Cerebellar cortex (tissue), 1 donor: ENCODE data around the gene SBF2.

Experiments
- DNase-seq: peaks from one replicate; pipeline ENCODE4 v3.0.0-alpha.2; 2015; ENCODE audit warnings: low spot score

SBF2 gene

GRCh38 chr11:9774109-9774508, 519.9 kb downstream of the SBF2 start:
- DNase-seq, result no peak

- DNase-seq, result no peak
Measured at GRCh38 chr11:9773524-9773923, 520.5 kb downstream of the SBF2 start.

- DNase-seq, result no peak
Measured at GRCh38 chr11:9772218-9772617, 521.8 kb downstream of the SBF2 start.

GRCh38 chr11:9771071-9771511, 522.9 kb downstream of the SBF2 start:
- no peak for DNase-seq

- no peak for DNase-seq
Measured at GRCh38 chr11:9769621-9770020, 524.4 kb downstream of the SBF2 start.

- DNase-seq, result peak; percentile 87
Measured at GRCh38 chr11:9765320-9766101, 528.5 kb downstream of the SBF2 start.

GRCh38 chr11:9763301-9763700, 530.7 kb downstream of the SBF2 start:
- no peak for DNase-seq

- peak; percentile 91 for DNase-seq
Measured at GRCh38 chr11:9762531-9762930, 531.5 kb downstream of the SBF2 start.

GRCh38 chr11:9761441-9761945, 532.5 kb downstream of the SBF2 start:
- DNase-seq, result no peak

- peak; percentile 76 for DNase-seq
Measured at GRCh38 chr11:9760193-9760575, 533.8 kb downstream of the SBF2 start.

GRCh38 chr11:9759519-9760192, 534.4 kb downstream of the SBF2 start:
- DNase-seq, result peak; percentile 84

GRCh38 chr11:9758637-9759518, 535.1 kb downstream of the SBF2 start:
- peak; percentile 67 for DNase-seq

GRCh38 chr11:9757809-9758636, 536.0 kb downstream of the SBF2 start:
- DNase-seq, result peak; percentile 72

- no peak for DNase-seq
Measured at GRCh38 chr11:9756878-9757277, 537.1 kb downstream of the SBF2 start.

- DNase-seq, result no peak
Measured at GRCh38 chr11:9756461-9756860, 537.6 kb downstream of the SBF2 start.

- DNase-seq, result no peak
Measured at GRCh38 chr11:9755561-9756185, 538.3 kb downstream of the SBF2 start.

GRCh38 chr11:9754010-9754471, 540.0 kb downstream of the SBF2 start:
- no peak for DNase-seq

- no peak for DNase-seq
Measured at GRCh38 chr11:9753021-9753420, 541.0 kb downstream of the SBF2 start.

GRCh38 chr11:9752091-9752490, 541.9 kb downstream of the SBF2 start:
- no peak for DNase-seq

- DNase-seq, result no peak
Measured at GRCh38 chr11:9750551-9750950, 543.5 kb downstream of the SBF2 start.
